GM18498 (cell line): ENCODE measurements around the gene MICB.
"Not testable (repeated sequence)": the region's sequence is repeated elsewhere in the genome, so short reads cannot be mapped to it uniquely, and the experiment has no call there.

ENCODE experiments used
- ATAC-seq: cut with Tn5 transposase; IDR thresholded peaks from one replicate; pipeline ENCODE4 v1.9.1; 2021; ENCODE audit warnings: mild to moderate bottlenecking, moderate library complexity; ENCODE audit not compliant: unreplicated experiment

MICB gene

DNA sequence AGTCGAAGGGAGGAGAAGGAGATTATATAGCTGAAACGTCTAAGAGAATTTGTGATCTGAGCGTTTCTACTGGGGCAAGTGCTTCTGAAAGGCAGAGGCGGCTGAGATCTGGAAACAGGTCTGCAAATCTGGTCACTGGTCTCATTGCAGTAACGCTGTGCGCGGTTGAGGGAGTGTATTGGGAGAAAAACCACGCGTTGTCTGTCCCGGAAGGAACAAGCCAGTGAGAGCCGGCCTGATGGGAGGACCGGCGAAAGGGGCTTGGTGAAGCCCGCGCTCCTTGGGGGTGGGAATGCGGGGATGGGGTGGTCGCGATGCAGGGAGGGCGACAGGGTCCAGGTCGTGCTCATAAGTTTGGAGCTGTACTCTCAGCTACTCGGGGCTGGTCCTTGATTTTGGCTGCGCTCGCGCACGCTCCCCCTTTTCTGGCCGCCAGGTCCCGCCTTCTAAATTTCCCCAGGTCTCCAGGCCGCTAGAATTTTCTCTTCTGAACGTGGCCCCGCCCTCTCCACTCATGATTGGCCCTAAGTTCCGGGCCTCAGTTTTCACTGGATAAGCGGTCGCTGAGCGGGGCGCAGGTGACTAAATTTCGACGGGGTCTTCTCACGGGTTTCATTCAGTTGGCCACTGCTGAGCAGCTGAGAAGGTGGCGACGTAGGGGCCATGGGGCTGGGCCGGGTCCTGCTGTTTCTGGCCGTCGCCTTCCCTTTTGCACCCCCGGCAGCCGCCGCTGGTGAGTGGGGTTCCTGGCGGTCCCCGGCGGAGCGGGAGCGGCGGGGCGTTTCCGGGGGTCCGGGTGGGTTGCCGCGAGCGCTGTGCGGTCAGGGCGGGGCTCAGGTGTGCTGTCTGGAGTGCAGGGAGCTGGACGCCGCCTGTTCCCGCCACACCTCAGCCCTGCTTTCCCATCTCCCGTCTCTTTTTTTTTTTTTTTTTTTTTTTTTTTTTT is at the start of gene MICB:
TSS of gene MICB (plus strand) at position 615 of the 946 bp plus-strand sequence. CDS start at position 664, 49 bp downstream.
- peak; percentile 50 for ATAC-seq

DNA sequence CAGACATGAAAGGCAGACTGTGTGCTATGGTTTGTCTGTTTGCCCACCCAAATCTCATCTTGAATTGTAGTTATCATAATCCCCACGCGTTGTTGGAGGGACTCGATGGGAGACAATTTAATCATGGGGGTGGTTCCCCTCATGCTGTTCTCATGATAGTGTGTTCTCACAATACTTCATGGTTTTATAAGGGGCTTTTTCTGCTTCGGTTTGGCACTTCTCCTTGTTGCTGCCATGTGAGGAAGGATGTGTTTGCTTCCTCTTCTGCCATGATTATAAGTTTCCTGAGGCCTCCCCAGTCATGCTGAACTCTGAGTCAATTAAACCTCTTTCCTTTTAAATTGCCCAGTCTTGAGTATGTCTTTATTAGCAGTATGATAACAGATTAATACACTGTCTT is 47.2 kb upstream of the MICB start:
- ATAC-seq = no peak

DNA sequence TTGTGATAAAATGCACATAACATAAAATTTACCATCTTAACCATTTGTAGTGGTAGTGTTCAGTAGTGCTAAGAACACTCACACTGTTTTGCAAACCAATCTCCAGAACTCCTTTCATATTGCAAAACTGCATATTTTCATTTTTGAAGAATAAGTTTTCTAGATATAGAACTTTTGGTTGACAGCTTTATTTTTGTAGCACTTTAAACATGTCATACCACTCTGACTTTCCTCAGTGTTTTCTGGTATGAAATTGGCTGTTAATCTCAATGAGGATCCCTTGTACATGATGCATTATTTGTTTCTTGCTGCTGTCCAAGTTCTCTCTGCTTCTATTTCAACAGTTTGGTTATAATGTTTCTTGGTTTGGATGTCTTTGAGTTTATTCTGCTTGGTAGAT is 45.1 kb upstream of the MICB start:
- ATAC-seq = no peak

- no peak for ATAC-seq
These were observed 44.7 kb upstream of the MICB start for GRCh38 chr6:31453259-31453658.

DNA sequence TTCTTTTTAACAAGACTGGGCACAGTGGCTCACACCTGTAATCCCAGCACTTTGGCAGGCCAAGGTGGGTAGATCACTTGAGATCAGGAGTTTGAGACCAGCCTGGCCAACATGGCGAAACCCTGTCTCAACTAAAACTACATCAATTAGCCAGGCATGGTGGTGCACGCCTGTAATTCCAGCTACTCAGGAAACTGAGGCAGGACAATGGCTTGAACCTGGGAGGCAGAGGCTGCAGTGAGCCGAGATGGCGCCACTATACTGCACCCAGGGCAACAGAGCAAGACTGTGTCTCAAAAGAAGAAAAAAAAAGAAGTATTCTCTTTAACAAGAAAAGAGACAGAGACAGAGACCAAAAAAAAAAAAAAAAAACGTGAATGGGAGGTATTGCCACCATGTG is 38.1 kb upstream of the MICB start:
- ATAC-seq = not testable (repeated sequence)

- no peak for ATAC-seq
These were observed 37.5 kb upstream of the MICB start for GRCh38 chr6:31460361-31461025.

- ATAC-seq = no peak
These were observed 35.6 kb upstream of the MICB start for GRCh38 chr6:31462026-31462963.

DNA sequence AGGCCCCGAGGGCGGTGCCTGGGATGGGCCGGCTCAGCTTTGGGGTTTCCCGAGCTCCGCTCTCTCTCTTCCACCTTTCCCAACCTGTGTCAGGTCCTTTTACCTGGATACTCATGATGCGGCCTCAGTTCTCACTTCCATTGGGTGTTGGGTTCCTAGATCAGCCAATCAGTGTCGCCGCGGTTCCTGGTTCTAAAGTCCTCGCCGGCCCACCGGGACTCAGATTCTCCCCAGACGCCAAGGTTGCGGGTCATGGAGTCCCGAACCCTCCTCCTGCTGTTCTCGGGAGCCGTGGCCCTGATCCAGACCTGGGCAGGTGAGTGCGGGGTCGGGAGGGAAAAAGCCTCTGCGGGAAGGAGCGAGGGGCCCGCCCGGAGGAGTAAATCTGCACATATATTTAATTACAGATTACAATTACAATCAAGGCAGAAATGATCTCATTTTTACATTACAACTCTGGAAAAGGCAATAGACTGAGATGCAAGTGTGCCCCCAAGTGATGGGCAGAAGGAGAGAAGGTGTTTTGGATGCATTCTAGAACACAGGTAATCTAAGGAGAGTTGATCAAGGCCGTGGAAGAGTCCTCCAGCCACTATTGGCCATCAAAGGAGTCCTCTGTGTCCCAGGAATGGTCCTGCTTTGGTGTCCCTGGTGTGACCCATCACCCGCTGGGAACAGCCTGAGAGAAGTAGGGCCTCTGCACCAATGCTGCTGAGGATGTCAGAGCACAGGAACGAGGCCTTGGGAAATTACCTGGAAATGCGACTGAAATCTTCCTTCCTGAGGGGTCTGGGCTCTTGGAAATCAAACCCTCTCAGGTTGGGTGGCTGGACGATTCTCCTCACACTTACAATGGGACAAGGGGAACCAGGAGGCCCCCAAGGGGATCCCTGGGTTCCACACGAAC is 34.7 kb upstream of the MICB start:
- peak; percentile 91 for ATAC-seq

- ATAC-seq = no peak
These were observed 33.4 kb upstream of the MICB start for GRCh38 chr6:31464252-31465184.

- ATAC-seq = no peak
These were observed 32.8 kb upstream of the MICB start for GRCh38 chr6:31465185-31465536.

DNA sequence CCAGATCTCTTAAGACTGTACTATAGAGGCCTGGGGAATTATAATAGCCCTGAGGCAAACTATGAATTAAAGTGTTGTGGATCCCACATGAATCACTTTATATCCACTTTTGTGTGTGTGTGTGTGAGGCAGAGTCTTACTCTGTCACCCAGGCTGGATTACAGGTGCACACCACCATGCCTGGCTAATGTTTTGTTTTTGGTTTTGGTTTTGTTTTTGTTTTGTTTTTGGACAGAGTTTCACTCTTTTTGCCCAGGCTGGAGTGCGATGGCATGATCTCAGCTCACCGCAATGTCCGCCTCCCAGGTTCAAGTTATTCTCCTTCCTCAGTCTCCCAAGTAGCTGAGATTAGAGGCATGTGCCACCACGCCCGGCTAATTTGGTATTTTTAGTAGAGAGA is 32.2 kb upstream of the MICB start:
- no peak for ATAC-seq

DNA sequence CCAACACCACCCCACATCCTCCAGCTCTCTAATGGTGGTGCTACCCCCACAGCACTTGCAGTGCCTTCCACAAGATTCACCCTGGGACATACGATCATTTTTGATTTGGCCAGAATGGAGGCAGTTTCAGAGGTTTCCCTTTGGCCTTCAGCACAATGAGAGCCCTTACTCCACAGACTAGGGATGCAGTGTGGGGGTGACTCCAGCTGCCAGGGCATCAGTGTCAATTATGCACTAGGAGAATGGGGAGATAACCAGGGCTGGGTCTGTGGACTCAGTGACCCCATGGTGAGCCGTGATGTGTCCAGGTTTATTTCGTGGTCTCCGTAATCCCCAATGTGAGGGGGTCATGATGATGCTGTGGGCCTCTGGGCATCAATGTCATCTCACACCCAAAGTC is 31.5 kb upstream of the MICB start:
- no peak for ATAC-seq

- ATAC-seq = no peak
These were observed 30.8 kb upstream of the MICB start for GRCh38 chr6:31467151-31467550.

DNA sequence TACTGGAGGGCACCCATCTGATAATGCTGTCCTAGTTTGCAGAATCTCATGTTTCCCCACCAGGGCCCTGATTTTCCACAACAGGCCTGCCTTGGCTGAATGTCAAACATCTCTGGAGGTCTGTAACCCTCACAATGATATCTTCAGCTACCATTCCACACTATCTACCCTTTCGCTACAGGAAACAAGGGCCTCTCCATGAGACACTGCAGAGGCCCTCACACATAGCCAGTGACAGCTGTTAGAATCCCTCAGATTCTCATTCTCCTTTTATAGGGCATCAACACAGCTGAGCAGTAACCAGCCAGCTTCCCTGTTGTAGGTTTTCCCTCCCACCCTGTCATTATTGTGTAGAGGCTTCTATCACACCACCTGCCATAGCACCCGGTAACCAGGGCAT is 29.6 kb upstream of the MICB start:
- ATAC-seq = no peak

GRCh38 chr6:31470801-31471200 is 27.1 kb upstream of the MICB start:
- ATAC-seq = no peak

DNA sequence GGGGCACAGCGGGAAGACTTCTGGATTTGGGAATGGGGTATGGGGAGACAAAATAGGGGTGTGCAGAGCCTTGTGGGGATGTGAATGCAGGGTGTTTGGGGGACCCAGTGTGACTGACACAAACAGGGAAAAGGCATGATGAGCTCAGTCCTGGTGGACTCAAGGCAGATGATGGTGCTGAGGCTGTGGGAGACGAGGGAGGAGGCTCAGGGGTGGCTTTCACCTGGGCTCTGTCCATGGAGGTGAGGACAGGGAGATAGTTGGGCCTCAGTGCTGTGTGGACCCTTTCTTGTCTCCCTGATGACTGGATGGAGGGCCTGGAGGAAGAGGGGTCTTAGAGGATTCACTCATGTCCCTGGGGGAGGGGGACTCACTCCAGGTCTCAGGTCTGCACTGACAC is 26.2 kb upstream of the MICB start:
- ATAC-seq = no peak

DNA sequence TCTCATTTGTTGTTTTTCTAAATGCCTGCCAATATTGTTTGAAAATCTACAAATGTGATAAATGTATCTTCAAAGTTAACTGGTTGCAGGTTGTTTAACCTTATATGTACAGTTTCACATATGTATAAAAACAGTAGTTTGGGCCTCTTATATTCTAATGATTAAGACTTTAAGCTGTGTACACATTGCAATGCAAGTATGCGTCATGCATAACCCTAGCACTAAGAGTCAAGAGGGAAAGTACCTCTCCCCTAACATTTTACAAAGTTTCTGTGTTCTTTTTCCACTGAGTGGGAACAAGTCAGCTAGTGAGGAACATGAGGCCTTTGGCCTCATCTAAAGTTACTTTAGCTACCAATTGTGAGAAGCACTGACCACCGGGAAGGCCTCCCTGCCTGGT is 25.7 kb upstream of the MICB start:
- ATAC-seq = no peak

DNA sequence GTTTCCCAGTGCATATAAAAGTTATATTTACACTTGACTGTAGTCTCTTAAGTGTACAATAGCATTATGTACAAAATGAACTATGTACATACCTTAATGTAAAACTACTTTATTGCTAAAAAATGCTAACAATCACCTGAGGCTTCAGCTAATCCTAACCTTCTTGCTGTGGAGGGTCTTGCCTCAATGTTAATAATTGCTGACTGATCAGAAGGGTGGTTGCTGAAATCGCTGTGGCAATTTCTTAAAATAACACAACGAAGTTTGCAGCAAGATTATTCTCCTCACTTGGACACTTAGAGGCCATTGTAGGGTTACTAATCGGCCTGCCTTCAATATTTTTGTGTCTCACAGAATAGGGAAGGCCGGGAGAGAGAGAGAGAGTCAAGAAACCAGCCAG is 24.7 kb upstream of the MICB start:
- ATAC-seq = no peak
